Liver (tissue), 3 donors: ENCODE results near the gene ZNF718.
"Not testable (repeated sequence)": the region's sequence is repeated elsewhere in the genome, so short reads cannot be mapped to it uniquely, and the experiment has no call there.

ENCODE experiments used
- RAD21 ChIP-seq, 2 donors: IDR thresholded peaks; 2 replicates each; pipeline ENCODE4 v1.6.1; 2016; ENCODE audit warnings: antibody characterized with exemption in 2 of 2, mild to moderate bottlenecking in 2 of 2
- TF ChIP-seq, protein P1 (sequence below): IDR thresholded peaks from 2 replicates; pipeline ENCODE4 v1.6.1; 2016; ENCODE audit warnings: antibody characterized with exemption
- TF ChIP-seq, protein P2 (sequence below): fragments of 150-350 bp; IDR thresholded peaks from 2 replicates; pipeline ENCODE4 v1.5.1; 2017; ENCODE audit warnings: improper control_type of control experiment, low read depth, low read length; ENCODE audit not compliant: missing input control
- donor health status: healthy.
- donor health status: healthy.

DNA sequence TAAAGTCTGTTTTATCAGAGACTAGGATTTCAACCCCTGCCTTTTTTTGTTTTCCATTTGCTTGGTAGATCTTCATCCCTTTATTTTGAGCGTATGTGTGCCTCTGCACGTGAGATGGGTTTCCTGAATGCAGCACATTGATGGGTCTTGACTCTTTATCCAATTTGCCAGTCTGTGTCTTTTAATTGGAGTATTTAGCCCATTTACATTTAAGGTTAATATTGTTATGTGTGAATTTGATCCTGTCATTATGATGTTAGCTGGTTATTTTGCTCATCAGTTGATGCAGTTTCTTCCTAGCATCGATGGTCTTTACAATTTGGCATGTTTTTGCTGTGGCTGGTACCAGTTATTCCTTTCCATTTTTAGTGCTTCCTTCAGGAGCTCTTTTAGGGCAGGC lies 45.3 kb downstream of the ZNF718 start:
- TF ChIP-seq, protein P1, sequence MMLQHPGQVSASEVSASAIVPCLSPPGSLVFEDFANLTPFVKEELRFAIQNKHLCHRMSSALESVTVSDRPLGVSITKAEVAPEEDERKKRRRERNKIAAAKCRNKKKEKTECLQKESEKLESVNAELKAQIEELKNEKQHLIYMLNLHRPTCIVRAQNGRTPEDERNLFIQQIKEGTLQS: not testable (repeated sequence)
- TF ChIP-seq, protein P2, sequence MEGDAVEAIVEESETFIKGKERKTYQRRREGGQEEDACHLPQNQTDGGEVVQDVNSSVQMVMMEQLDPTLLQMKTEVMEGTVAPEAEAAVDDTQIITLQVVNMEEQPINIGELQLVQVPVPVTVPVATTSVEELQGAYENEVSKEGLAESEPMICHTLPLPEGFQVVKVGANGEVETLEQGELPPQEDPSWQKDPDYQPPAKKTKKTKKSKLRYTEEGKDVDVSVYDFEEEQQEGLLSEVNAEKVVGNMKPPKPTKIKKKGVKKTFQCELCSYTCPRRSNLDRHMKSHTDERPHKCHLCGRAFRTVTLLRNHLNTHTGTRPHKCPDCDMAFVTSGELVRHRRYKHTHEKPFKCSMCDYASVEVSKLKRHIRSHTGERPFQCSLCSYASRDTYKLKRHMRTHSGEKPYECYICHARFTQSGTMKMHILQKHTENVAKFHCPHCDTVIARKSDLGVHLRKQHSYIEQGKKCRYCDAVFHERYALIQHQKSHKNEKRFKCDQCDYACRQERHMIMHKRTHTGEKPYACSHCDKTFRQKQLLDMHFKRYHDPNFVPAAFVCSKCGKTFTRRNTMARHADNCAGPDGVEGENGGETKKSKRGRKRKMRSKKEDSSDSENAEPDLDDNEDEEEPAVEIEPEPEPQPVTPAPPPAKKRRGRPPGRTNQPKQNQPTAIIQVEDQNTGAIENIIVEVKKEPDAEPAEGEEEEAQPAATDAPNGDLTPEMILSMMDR: not testable (repeated sequence)
- not testable (repeated sequence) for TF ChIP-seq RAD21 (IDR thresholded peaks at IDR 0.05)
